ENCODE results near the gene APOBEC3C.
"Not testable (repeated sequence)": the region's sequence is repeated elsewhere in the genome, so short reads cannot be mapped to it uniquely, and the experiment has no call there.

GRCh38 chr22:38977289-38977688 lies 36.8 kb upstream of the APOBEC3C start:
- not testable (repeated sequence) for TF ChIP-seq CTCF (IDR thresholded peaks at IDR 0.05); POLR2AphosphoS5 (IDR thresholded peaks at IDR 0.05; ENCODE audit: insufficient read depth in 1 of 2, low read depth in 1 of 2)

Measured in vagina (tissue), 2 donors.